NT2/D1 (cell line): Measurements from ENCODE around the gene CSF2.
"Not testable (repeated sequence)": the region's sequence is repeated elsewhere in the genome, so short reads cannot be mapped to it uniquely, and the experiment has no call there.

Experiments used
- SUZ12 ChIP-seq: IDR thresholded peaks from 2 replicates; pipeline ENCODE4 v1.6.1; 2011; ENCODE audit not compliant: insufficient read length, insufficient read depth; ENCODE audit errors: extremely low read depth
- YY1 ChIP-seq: IDR thresholded peaks from 2 replicates; pipeline ENCODE4 v1.6.1; 2011; ENCODE audit not compliant: insufficient read length, insufficient read depth
- ZNF274 ChIP-seq: IDR thresholded peaks from 2 replicates; pipeline ENCODE4 v1.6.1; 2011; ENCODE audit warnings: mild to moderate bottlenecking, low read depth, low read length

- TF ChIP-seq ZNF274, SUZ12, YY1: not testable (repeated sequence)
Measured at GRCh38 chr5:132116909-132117489, 43.4 kb downstream of the CSF2 start.
